ENCODE results near the gene SCN2A. TPM values are rescaled to one million over a fixed set of nuclear protein-coding genes. Genes with fewer than 3 reads are reported as not detected.
A peak's percentile ranks its signal among the peaks of the same experiment; 100 is the strongest.

SCN2A gene
- total and polyA plus RNA-seq, 10 of the 15 experiments (the other 5 are each of a cell fraction or from before 2014, with no cell fraction given) = 0.01 TPM; not detected in 8

- TF ChIP-seq NFYA (IDR thresholded peaks at IDR 0.05; ENCODE audit: borderline replicate concordance, low read depth, low read length) (no peak), CTCF (IDR thresholded peaks at IDR 0.05 in 2 of 3, conservative IDR thresholded peaks at IDR 0.05 in 1 of 3; ENCODE audit: control insufficient read depth in 2 of 3, extremely low read depth in 1 of 3, insufficient read depth in 1 of 3, low read depth in 3 of 3, low read length in 3 of 3) (peak; percentile 56 to 66 (median 65); a peak in 5 of 6 replicates), SMAD1 (IDR thresholded peaks at IDR 0.05; ENCODE audit: low read depth, partially characterized antibody) (no peak), TCF3 (IDR thresholded peaks at IDR 0.05; ENCODE audit: borderline replicate concordance, insufficient read depth, low read depth, low read length) (no peak), E4F1 (IDR thresholded peaks at IDR 0.05; ENCODE audit: borderline replicate concordance, partially characterized antibody) (no peak), POU2F2 (IDR thresholded peaks at IDR 0.05; ENCODE audit: borderline replicate concordance, low read depth, low read length) (no peak), NFIC (IDR thresholded peaks at IDR 0.05; ENCODE audit: low read depth, low read length) (no peak), ZNF207 (IDR thresholded peaks at IDR 0.05; ENCODE audit: borderline replicate concordance) (no peak), E2F8 (IDR thresholded peaks at IDR 0.05; ENCODE audit: low read depth, partially characterized antibody) (no peak), FOXK2 (IDR thresholded peaks at IDR 0.05) (no peak), ZNF622 (IDR thresholded peaks at IDR 0.05) (no peak), SMARCA5 (IDR thresholded peaks at IDR 0.05) (no peak), KAT2A (conservative IDR thresholded peaks at IDR 0.05; ENCODE audit: control insufficient read depth, low read depth, low read length) (no peak), EGR1 (IDR thresholded peaks at IDR 0.05; ENCODE audit: borderline replicate concordance in 1 of 2, low read depth in 2 of 2, low read length in 2 of 2) (no peak), TCF7 (IDR thresholded peaks at IDR 0.05; ENCODE audit: borderline replicate concordance) (no peak), STAT1 (conservative IDR thresholded peaks at IDR 0.05) (no peak), CBX5 (IDR thresholded peaks at IDR 0.05; ENCODE audit: low read depth) (no peak), ZNF384 (IDR thresholded peaks at IDR 0.05; ENCODE audit: borderline replicate concordance, low read depth, low read length) (peak; percentile 94), JUNB (IDR thresholded peaks at IDR 0.05) (no peak), MXI1 (IDR thresholded peaks at IDR 0.05; ENCODE audit: low read depth, low read length) (no peak), SMC3 (IDR thresholded peaks at IDR 0.05; ENCODE audit: borderline replicate concordance, low read length) (peak; percentile 59; the same call in 1 of the 2 replicates)
These were observed 35.3 kb upstream of the SCN2A start, which contains the start of gene SCN3A (continued) for GRCh38 chr2:165203689-165204559.
